Stimulated activated naive CD8-positive, alpha-beta T cell treated with anti-CD3 and anti-CD28 coated beads, Interleukin-15, Interleukin-2, amounts not matched to agents 100 U/mL and 50 U/mL, for 24 hours (primary cell): ENCODE measurements around the gene TERB1.
A peak's percentile ranks its signal among the peaks of the same experiment; 100 is the strongest.

Source experiments
- ATAC-seq: fragments of 150-1000 bp; cut with Tn5 transposase; one replicate; pipeline ENCODE4 v1.10.0; 2021
- DNase-seq: peaks from one replicate; pipeline ENCODE4 v3.0.0; 2021

The TERB1 gene, protein sequence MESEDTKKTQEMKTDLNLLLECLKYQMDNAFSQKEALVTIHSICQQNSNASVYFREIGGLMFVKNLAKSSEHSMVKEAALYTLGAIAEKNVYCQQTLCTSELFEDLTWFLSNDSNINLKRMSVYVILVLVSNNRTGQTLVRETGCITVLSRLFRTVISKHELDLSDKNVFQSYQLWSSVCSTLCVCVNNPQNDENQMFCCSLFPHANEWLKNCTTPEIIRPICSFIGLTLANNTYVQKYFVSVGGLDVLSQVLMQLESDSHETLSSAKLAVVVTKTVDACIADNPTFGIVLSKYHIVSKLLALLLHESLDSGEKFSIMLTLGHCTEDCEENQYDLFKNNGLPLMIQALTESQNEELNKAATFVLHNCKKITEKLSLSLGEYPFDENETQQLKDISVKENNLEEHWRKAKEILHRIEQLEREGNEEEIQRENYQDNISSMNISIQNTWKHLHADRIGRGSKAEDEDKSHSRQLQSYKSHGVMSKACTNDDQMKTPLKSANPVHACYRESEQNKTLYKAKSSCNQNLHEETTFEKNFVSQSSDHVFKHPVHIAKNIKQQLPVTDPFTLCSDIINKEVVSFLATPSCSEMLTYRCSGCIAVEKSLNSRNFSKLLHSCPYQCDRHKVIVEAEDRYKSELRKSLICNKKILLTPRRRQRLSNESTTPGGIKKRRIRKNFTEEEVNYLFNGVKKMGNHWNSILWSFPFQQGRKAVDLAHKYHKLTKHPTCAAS

DNA sequence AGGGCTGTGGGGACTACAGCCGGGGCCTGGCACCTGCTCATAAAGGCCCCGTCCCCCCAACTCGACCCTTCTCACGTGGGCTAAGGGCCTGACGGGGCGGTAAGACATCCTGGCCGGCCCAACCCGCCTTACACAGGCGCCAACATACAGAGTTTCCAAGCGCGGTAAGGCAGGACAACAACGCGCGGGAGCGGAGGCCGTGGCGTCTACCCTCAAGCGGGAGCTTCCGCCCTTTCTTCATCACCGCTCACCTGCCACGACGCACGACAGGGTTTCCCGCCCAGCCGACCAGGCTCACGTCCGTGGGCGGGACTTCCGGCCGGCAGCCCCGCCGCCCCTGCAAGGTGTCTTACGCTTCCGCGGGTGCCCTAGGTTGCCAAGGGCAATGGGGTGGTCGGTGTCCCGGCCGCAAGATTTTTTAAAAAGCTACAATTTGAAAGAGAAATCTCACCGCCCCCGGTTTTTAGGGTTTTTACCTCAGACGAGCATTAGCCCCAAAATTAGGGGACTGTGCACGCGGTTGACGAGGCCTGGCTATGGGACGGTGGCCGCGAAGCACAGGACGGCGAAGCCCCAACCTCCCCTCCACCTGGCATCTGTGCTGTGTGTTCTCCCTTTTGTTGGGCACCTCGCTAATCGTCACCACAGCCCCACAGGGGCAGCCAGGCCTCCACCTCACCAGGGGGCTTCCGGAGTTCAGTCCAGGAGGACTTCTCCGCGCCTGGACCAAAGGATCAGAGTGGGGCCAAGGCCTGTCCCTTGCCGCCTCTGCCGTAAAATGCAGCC, at the start of gene TERB1:
TERB1 (minus strand) TSS at position 265 of the 786 bp plus-strand sequence. CDS start 4,786 bp downstream, outside the sequence.
- DNase-seq, result no peak
- ATAC-seq, result no peak

DNA sequence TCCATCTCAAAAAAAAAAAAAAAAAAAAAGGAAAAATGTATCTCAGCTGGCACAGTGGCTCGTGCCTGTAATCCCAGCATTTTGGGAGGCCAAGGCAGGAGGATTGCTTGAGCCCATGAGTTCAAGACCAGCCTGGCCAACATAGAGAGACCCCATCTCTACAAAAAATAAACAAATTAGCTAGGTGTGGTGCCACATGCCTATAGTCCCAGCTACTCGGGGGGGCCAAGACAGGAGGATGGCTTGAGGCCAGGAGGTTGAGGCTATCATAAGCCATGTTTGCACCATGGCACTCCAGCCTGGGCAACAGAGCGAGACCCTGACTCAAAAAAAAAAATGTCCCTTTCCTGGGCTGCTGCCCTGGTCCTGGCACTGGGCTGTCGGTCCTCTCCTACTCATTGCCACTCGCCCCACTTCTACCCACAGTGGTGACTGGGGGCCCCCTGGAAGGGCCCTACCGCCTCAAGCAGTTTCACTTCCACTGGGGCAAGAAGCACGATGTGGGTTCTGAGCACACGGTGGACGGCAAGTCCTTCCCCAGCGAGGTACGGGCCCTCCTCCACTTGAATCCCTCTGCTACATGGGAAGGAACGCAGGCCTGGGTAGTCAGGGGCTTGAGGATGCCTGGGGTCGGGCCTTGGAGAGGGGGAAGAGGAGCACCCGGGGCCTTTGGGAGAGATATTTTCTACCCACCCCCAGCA, 48.9 kb upstream of the TERB1 start:
- no peak for ATAC-seq
- no peak for DNase-seq

DNA sequence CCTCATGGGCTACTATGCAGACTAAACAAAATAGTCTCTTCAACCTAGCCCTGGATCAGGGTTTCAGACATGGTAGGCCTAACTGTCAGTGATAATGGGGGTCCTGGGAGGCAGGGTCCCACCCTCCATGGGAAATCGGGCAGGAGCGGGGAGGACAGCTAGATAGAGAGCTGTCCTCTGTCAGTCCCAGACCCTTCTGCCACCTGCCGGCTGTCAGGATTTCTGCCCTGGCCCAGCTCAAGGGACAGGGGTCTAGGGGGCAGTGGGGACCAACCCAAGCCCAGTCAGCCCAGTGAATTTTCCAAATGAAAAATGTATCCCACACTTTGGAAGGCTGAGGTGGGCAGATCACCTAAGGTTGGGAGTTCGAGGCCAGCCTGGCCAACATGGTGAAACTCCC, 48.2 kb upstream of the TERB1 start:
- no peak for DNase-seq
- ATAC-seq, result no peak

DNA sequence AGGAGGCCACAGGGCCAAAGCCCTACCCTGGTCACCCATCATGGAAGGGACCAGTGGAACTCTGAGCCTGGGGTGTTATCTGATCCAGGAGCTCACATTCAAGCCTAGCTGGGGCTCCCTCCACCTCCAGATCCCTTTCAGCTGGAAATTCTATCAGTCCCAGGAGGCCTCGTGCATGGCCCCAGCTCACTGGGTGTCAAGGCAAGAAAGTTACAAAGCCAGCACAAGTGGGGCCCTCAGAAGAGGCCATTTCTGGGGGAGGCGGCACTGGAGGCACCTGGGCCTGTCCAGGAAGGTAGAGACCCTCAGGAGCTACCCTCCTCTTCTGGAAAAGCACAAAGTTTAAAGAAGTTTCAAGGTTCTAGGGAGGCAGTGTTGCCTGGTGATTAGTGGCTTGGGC, 47.6 kb upstream of the TERB1 start:
- DNase-seq (no peak), ATAC-seq (no peak)

DNA sequence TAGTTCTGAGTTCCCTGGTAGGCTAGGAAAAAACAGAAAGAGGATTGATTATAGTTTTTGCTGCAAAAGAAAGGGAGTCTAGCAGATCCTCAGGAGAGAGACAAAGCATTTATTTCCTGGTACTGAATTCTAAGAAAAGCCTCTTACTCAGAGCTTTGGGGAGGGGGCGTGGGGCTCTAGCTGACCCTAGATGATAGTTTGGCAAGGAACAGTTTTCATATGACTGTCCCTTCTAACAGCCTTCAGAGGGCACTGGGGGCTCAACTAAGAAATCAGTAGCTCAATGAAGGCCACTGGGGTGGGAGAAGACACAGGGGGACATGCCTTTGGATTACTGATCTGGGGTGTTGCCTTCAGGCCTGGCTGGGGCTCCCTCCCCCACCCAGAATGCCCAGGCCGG, 46.8 kb upstream of the TERB1 start:
- no peak for ATAC-seq
- no peak for DNase-seq

DNA sequence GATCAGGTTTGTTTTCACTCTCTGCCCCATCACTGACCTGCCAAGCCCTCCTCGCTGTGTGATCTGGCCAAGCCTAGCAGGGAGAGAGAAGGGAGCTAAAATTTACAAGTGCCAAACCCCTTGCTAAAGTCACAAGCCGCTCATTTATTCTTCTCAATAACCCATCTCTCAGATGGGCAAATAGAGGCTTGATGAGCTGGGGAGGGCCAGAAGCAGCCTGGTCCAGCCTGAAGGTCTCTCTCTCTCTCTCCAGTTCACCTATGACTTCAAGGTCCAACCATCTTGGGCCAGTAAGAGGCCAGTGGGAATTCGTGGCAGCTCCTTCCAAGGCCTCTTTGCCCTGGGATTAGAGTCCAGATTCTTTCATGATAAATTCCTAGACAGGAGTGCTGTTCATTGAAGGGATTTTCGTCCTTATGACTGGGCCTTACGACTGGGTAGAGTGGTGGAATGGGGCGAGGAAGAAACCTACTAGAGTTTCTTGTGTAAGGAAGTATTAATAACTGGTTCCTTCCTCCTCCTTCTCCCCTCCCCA, 46.2 kb upstream of the TERB1 start:
- no peak for ATAC-seq
- DNase-seq, result no peak

DNA sequence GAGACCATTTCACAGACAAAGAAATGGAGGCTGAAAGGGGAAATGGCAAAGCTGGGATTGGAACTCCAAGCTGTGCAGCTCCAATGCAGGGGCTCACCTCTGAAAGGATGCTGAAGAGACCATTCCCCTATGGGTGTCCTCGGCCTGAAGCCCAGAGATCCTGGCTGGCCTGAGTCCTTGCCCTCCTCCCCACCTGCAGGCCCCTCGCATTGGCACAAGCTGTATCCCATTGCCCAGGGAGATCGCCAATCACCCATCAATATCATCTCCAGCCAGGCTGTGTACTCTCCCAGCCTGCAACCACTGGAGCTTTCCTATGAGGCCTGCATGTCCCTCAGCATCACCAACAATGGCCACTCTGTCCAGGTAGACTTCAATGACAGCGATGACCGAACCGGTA, 45.4 kb upstream of the TERB1 start:
- ATAC-seq, result no peak
- DNase-seq, result no peak

DNA sequence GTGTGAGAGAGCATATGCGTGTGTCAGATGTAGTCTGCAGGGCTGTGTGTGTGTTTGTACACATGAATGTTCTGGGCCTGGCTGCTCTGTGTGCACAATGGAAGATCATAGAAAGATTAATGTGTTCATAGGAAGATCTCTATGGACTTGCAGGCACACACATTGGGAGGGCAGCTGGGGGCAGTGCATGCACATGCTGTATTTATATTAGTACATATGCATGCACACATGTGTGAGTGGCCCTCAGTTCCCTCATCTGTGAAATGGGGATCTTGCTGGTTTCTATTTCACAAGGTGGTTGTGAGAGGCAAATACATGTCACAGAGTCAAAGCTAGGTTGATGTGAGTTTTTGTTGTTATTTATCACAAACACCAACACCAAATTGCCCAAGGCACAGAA, 44.9 kb upstream of the TERB1 start:
- ATAC-seq (no peak), DNase-seq (no peak)

DNA sequence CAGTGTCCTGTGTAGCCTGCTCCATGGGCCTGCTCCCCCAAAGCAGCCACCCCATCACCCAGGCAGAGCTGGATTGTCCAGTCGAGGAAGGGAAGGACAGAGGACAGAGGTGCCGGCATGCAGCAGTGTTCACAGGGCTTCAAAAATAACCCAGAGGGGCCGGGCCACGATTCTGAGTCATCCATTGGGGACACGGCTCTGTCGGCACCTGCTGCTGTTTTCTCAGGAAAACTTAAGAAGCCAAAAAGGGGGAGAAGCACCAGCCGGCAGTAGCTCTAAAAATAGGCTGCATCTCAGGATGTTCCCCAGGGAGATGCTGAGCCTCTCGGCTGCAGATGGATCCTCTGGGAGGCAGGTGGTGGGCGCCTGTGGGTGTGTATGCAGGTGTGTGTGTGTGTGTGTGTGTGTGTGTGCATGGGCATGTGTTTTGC, 44.4 kb upstream of the TERB1 start:
- DNase-seq (no peak), ATAC-seq (no peak)

DNA sequence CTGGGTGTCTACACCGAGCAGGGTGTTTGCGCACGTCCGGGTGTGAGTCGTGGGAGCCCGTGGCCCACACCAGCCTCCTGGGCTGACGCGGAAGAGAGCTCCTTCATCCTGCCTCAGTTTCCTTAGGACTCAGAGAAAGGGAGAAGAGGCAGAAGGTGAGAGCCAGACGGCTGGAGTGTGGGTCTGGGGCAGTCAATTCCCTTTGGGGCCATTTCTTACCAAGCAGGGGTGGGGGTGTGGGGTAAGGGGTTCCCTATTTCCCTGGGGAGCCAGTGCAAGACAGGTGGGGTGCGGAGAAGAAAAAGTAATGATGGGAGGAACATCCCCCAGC, 43.7 kb upstream of the TERB1 start:
- ATAC-seq, result no peak
- no peak for DNase-seq

DNA sequence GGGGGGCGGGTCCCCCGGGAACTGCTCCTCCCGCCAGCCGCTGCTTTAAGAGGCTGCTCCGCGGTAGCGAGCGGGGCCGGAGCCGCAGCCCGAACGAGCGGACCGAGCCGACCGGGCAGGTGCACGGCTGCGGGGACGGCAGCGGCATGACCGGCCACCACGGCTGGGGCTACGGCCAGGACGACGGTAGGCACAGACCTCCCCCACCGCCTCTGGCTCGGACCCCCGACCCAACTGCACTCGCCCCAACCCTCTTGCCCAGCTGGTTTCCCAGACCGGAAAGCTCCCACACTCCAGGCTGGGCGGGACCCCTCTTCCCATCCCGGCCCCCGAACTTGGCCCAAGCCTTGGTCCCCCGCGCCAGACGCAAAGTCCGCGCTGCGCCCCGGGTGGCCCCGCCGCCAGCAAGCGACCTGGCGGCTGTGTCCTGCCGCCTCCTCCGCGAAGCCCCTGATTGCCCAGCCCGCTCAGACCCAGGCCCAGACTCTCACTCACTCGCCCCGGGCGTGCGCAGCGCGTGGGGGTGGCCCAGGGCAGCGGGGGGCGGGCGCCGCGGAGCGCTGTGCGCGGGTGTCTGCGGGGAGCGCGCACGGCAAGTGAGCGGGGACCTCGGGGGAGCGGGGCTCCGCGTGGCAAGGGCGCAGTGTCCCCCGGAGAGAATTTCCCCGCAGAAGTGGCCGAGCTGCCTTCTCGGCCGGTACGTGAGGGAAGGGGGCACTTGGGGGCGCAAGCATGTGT, 43.1 kb upstream of the TERB1 start, which contains the start of gene CA7:
CA7 (plus strand) TSS at position 73 of the 738 bp plus-strand sequence; CDS start at position 147, 74 bp downstream.
- ATAC-seq, result no peak
- DNase-seq, result no peak

DNA sequence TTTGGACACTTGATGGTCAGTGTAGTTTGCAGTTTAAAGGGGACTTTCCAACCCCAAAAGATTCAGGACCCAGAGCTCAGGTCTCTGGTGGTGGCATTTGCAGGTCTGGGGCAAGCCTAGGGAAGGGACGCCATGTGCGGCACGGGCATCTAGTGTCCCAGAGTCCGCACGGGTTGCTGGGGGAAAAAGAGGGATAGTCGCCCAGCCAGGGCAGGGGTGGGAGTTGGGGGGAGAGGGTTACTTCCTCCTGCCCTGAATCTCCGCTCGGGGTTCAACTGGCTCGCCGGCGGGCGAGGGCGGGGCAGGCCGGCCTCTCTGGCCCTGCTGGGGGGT, 42.6 kb upstream of the TERB1 start:
- DNase-seq (no peak), ATAC-seq (no peak)

DNA sequence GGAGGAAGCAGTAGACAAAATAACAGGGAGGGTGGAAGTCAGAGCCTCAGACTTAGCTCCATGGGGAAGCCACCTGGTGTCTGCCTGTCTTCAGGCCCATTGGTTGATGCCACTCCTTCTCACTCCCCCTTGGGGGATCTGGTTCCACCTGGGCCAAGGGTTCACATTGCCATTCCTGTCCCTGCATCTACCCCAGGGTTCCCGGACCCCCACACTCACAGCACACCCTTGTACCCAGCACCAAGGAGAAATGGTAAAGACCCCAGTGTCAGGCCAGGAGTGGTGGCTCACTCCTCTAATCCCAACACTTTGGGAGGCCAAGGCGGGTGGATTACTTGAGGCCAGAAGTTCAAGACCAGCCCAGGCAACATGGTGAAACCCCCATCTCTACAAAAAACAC, 41.8 kb upstream of the TERB1 start:
- ATAC-seq (no peak), DNase-seq (no peak)

DNA sequence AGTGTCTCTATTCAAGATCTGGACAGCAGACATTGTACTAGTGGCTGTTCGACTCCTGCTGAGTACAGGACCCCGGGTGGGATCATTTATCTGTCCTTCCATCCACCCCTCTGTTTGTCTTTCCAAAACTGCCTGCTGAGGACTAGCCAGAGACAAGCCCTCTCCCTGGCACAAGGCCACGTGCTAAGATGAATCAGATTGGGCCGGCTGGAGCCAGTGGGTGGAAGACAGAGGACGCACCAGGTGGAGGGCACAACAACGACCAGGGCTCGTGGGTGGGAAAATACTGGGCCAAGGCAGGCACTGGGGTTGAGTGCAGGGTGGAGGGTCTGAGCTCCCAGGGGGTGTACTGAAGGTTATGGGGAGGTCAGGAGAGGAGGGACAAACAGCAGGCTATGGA, 41.4 kb upstream of the TERB1 start:
- DNase-seq (no peak), ATAC-seq (no peak)

DNA sequence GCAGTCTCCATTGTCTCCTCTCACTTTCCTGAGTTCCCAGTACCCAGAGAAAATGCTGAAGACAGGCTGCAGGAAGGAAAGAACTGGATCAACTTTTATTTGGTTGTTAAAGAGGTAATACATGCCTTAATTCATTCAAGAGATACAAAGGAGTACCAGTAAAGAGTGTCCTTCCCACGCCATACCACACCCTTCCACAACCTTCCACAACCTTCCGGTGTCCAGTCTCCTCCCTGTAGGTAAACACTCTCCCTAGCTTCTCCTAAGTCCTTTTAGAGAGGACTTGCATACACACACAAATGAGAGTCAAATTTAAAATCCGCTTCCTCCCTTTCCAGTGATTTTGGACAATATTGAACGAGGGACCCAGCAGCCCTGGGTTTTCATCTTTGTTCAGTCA, 40.0 kb upstream of the TERB1 start:
- ATAC-seq (no peak), DNase-seq (no peak)

DNA sequence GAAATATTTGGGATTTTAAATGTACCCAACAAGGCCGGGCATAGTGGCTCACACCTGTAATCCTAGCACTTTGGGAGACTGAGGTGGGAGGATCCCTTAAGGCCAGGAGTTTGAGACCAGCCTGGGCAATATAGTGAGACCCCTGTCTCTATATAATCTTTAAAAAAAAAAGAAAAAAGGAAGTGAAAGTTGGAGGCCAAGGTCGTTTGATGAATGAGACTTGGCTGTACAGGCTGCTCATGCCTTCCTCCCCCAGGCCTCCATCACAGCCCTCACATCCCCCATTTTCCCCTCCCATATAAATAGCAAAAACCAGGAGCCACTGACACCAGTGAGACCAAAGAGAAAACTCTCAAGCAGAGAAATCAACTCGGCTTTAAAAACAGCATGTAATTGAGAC, 39.5 kb upstream of the TERB1 start:
- ATAC-seq, result no peak

DNA sequence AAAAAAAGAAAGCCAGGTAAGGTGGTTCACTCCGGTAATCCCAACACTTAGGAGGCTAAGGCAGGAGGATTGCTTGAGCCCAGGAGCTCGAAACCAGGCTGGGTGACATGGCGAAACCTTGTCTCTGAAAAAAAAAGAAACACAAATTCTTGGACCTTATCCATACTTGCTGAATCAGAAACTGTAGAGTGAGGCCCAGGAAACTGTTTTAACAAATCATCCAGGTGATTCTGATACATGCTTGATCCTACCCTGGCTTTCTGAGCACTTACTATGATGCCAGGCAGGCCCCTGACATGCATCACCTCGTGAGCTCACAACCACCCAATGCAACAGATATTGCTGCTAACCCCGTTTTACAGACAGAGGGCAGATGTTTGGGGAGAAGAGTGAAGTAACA, 33.4 kb upstream of the TERB1 start:
- DNase-seq (no peak), ATAC-seq (no peak)

More for the DNA sequence above, 39.5 kb upstream of the TERB1 start:
- DNase-seq, result no peak

DNA sequence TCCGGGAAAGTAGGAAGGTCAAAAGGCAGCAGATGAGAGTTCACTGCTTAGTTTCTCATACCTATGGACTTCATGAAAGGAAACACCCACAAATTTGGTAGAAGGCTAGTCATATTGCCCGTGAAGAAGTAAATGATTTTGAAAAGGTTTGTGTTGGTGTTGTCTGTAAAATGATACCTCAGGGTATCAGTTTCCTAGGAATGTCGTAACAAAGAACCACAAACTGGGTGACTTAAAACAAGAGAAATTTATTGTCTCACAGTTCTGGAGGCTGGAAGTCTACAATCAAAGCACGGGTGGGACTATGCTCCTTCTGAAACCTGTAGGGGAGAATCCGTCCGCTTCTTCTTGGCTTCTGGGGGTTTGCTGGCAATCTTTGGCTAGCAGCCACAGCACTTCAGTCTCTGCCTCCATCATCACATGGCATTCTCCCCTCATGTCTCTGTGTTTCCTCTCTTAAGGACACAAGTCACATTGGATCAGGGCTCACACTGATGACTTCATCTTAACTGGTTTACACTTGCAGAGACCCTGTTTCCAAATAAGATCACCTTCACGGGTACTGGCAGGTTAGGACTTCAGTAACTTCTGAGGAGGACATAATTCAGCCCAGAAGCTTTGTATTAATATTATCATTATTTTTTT, 31.4 kb upstream of the TERB1 start:
- ATAC-seq, result no peak

DNA sequence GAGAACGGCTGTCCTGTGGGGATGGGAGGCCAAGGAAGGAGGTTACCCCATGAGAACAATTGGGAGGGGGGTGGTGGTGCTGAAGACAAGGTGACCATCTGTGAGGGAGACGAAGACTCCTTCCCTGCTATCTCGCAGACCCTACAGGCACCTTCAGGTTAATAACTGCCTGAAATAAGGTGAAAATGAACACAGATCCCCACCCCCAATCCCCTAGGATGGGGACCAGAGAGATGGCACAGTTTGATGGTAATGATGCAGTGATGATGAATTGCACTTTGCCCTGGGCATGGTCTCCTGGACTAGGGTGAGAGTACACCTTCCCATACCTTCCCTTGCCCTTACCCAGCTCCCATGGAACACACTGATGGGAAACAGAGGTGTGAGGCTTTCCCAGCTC, 30.8 kb upstream of the TERB1 start:
- DNase-seq (no peak), ATAC-seq (no peak)

More for the DNA sequence above, 31.4 kb upstream of the TERB1 start:
- no peak for DNase-seq

DNA sequence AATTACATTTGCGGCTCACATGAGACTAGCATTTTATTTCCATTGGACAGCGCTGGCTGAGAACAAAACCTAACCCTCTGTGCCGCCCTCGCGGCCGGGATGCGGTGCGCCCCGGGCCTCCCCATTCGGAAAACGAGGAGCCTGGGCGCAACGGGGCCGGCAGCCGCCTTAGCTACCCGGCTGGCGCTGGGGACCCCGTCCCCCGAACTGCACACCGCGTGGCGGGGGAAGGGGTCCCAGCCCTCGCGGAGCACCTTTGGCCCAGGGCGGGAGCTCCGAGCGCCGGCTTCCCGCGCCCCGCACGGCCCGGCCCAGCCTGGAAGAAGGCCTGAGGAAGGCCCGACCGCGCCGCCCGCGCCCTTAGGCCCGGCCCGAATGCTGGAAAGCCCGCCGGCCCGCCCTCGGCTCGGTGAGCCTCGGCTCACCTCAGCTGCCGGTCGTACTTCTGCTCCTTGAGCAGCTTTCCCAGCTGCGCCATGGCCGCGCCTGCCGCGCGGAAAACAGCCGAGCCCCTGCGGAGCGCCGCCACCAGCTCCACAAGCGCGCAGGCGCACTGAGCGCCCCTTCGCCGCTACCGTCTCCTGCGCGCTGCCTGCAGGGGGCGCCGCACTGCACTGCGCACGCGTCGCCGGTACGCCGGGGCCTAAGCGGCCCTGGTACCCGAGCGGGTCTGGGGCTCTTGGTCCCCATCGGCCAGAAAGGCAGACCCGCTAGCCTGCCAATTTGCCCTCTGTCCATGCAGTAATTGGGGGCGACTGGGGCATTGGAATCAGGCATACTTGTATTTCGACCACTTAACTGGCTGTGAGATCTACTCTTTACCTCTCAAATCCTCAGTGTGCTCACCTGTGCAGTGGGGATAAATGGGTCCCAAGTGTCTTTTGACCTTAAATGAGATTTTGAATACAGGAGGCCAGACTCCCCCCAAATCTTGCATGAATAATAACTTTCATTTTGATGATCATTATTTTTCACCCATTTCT, 29.3 kb upstream of the TERB1 start, which contains the start of gene NAE1:
NAE1 (minus strand) TSS at position 555 of the 983 bp plus-strand sequence; CDS start at position 478, 77 bp downstream.
- DNase-seq (peak; percentile 93), ATAC-seq (peak; percentile 94)
